Measurements from ENCODE around the gene TPTE2.
"Not testable (repeated sequence)": the region's sequence is repeated elsewhere in the genome, so short reads cannot be mapped to it uniquely, and the experiment has no call there.

TPTE2 gene

DNA sequence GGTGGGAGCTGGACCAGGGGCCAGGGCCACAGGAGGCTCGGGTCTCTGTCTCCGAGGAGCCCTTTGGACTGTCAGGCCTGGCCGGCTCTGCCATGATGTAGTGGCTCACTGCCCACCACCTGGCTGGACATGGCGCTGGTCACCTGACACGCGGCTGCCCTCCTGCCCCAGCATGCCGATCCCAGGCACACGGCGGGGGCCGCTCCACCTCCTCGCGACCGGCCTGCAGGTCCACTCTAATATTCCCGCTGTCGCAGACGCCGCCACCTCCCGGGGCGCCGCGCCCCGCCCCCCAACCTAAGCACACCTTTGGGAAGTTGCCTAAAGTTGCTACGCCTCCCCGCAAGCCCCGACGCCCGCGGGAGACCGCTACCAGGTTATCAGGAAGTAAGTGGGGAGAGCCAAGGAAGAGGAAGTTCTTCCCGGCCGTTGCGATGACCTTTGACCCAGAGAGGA lies at the start of gene TPTE2:
Gene TPTE2 (minus strand): TSS at position 406 of the 456 bp plus-strand sequence. CDS start 58,298 bp downstream, outside the sequence.
- in situ Hi-C loops (cut with HindIII; ENCODE audit: low sequenced_read_pairs) = not testable (repeated sequence)

DNA sequence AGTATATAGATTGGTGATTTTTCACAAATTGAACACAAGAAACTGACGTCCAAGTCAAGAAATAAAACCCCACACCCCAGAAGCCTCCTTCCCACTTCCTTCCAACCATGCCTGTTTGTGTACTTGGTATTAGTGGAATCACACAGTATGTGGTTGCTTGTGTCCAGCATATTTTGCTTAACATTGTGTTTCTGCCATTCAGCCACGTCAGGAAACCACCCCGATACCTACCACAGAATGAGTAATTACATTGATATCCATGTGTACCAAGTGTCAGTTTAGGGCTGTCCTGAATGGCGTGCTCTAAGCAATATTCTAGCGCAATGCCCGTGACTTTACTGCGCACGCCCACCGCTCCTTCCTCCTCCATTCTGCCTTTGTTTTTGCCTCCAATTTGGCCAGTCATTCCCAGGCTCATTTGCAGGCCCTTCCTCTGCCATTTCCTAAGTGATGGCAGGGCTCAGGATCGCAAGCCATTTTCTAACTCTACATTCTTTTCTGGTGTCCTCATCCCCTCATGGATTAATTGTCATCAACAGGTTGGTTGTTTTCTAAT lies 46.3 kb upstream of the TPTE2 start:
- in situ Hi-C loops (cut with HindIII; ENCODE audit: low sequenced_read_pairs) = no loop called here

DNA sequence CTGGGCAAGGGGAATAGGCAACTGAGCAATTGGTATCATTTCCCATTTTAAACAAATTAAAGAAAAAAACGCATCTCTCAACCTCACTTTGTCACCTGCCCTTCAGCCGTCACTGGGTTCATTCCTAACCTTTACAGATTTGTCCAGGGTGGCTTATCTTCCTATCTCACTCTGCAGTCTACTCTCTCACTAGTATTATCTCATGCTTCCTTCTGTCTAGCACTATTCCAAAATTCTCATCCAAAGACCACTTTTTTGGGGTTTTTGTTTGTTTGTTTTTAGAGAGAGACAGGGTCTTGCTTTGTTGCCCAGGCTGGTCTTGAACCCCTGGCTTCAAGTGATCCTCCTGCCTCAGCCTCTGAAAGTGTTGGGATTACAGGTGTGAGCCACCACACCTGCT lies 45.4 kb upstream of the TPTE2 start:
- in situ Hi-C loops (cut with HindIII; ENCODE audit: low sequenced_read_pairs) = no loop called here

DNA sequence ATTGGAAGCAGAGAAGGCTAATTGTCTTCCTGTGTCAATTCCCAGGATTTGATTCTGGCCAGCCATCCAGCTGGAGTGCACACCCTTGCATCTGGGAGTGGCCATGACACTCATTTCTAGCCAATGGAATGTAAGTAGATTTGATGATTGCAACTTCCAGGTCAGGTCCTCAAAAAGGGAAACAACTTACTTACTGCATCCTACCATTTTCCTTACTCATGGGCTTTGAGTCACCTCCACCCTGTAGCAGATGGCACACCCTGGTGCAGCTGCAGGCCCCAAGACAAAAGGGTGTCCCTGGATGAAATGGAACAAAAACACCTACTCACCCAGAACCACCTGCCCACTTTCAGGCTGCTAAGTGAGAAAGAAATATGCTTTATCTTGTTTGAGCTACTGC lies 44.8 kb upstream of the TPTE2 start:
- in situ Hi-C loops (cut with HindIII; ENCODE audit: low sequenced_read_pairs) = no loop called here

DNA sequence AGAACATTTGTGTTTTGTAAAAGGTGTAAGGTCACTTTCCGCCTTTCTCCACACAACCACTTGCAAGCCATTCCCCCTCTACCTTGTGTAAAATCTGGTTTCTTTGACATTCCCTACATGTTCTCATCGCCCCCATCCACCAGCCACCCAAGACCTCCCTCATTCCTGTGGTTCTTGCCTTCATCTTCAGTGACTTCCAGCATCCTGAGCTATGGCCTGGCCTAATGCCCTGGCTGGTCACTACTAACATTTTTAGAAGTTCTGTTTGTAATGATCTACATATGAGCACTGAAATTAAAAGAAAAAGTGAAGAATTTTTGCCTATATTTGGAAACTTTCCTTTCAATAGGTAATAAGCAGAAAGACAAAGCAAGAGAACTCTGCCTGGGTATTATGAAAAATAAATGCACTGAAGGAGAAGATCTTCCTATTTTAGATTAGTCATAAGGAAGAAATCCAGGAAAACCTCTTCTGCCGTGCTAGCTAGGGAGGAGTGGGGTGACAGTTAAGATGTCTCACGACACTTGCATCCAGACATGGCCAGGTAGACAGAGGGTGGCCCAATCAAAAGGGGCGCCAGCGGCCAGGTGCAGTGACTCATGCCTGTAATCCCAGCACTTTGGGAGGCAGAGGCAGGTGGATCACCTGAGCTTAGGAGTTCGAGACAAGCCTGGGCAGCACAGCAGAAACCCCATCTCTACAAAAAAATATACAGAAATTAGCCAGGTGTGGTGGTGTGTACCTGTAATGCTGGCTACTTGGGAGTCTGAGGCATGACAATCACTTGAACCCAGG lies 44.0 kb upstream of the TPTE2 start:
- in situ Hi-C loops (cut with HindIII; ENCODE audit: low sequenced_read_pairs) = no loop called here

DNA sequence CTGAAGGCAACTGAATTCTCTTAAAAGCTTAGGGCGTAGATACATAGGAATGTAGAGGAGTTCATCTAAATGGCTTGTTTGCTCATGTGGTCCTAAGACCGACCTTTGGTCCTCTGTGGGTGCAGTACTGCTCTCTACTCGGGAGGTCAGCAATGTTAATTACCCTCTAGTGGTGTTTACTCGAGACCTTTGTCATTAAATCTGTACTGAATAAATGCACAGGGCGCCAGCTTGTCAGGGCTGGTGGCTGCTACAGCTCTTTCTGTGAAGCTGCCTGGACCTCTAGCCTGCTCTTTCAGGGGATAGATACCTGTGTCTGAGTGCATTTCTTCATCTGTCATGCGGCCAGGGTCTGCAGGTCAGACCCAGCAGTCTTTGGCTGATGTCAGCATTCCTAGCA lies 43.0 kb upstream of the TPTE2 start:
- in situ Hi-C loops (cut with HindIII; ENCODE audit: low sequenced_read_pairs) = no loop called here

DNA sequence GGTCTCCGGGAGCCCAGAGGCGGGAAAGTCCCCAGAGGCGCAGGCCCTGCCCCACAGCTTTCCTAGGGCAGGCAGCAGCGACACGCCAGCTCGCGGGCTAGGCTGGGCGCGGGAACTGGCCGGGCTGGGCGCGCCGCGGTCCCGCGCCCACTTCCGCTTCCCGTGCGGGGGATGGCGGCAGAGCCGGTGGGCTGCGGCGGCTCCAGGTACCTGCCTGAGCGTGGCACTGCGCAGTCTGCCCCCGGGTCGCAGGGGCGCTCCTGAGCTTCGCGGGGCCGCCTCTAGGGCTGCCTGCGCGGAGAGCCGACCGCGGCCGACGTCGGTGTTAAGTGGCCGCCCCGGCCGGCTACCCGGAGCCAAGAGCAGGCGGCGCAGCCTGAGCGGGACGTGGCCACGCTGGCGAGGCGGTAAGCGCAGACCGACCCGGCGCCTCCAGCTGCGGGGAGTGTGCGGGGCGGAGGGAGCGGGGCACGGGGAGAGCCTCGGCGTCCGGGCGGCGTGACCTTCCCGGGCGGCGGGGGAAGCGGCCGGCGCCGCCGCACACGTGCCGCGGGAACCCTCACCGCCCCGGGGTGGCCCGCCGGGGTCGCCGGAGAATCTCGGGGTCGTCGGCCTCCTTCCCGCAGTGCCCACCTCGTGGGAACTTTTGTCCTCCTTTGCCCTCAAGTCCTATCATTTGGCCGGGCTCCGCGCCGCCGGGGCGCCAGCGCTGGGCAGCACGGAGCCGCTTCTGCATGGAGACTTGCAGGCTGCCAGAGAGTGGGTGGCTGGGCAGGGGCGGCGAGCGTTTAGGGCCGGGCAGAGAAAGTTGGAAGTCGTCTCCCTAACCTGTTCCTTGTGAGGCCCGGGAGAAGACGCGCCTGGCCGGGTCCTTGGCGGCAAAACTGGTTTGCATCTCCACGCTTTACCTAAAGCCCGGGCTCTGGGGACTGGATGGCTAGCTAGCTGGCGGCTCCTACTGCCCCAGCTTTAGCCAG lies 40.7 kb upstream of the TPTE2 start:
- in situ Hi-C loops (cut with HindIII; ENCODE audit: low sequenced_read_pairs) = no loop called here

DNA sequence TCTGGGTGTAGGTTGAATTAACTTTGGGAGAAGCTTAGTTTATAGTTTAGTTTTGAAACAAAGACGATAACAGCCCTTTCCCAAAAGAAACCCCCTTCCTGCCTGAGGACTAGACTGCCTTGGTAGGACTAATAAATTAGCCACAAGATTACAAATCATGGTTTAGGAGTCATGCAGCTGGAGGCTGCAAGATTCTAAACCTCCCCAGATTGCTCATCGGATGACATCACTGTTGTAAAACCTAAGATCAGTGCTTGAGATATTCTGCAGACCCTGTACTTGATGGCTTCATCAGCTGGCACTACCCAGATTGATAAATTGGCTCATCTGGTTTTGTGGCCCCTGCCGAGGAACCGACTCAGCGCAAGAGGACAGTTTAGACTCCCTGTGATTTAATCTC lies 36.2 kb upstream of the TPTE2 start:
- in situ Hi-C loops (cut with HindIII; ENCODE audit: low sequenced_read_pairs) = no loop called here

DNA sequence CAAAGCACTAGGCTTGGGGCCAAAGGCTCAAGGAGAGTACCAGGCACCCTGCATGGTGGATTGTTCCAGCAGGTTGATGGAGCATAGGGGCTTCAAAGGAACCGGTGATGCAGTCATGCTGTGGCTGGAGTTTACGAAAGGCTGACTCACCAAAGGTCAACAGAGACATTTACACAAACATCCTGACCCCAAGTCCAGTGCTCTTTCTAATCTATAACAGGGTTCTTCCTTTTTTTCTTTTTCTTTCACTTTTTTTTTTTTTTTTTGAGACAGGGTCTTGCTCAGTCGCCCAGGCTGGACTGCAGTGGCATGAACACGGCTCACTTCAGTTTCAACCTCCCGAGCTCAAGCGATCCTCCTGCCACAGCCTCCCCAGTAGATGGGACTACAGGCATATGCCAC lies 35.6 kb upstream of the TPTE2 start:
- in situ Hi-C loops (cut with HindIII; ENCODE audit: low sequenced_read_pairs) = no loop called here

DNA sequence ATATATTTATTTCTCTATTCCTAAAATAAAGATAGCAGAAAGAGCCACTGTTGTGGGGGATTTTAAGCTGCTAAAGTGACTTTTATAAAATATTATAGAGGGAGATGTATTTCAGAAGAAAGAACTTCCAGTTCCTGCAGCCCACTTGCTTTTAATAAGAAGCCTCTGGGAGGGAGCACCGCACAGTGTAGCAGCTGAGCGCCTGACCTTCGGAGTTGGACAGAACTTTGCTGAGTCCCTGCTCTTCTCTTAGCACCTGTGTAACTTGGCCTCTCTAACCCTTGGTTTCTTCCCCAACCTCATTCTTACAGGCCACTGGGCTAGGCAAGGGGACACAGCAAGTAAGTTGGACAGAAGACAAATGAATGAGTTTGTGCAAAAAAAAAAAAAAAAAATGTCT lies 34.8 kb upstream of the TPTE2 start:
- in situ Hi-C loops (cut with HindIII; ENCODE audit: low sequenced_read_pairs) = no loop called here

DNA sequence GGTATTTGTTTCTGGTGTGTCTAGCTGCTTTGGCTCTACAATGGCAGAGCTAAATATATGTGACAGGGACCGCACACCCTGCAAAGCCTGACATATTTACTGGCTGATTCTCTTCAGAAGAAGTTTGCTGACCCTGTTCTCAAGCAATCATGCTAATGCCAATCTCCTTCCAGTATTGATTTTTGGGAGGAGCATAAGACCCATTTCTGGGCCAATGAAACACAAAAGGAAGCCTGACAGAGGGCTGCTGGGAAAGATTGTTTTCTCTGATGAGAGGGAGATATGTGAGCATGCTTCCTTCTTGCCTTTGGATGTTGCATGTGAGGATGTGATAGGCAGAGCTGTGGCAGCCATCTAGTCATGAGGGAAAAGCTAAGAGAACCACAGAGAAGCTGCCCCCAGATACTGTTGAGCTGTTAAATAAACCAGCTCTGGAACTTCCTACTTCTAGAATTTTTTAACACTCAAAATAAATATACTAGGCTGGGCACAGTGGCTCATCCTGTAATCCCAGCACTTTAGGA lies 31.4 kb upstream of the TPTE2 start:
- in situ Hi-C loops (cut with HindIII; ENCODE audit: low sequenced_read_pairs) = no loop called here

DNA sequence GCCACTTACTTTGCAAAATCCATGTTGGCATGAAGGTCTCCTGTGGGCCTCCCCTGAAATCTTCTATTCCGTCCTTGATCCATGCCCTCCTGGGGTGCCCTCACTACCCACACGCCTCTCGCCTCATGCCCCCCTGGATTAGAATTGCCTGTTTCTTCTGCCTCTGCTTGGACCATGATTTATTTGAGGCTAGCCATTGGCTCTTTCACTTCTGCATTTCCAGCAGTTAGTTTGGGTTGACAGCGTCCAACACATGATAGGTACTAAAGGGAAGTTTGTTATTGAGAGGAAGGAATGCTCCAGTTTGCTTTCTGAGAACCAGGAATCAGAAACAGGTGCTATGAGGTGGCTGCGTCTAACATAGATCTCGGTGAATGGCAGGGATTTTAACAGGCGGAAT lies 30.5 kb upstream of the TPTE2 start:
- in situ Hi-C loops (cut with HindIII; ENCODE audit: low sequenced_read_pairs) = no loop called here

DNA sequence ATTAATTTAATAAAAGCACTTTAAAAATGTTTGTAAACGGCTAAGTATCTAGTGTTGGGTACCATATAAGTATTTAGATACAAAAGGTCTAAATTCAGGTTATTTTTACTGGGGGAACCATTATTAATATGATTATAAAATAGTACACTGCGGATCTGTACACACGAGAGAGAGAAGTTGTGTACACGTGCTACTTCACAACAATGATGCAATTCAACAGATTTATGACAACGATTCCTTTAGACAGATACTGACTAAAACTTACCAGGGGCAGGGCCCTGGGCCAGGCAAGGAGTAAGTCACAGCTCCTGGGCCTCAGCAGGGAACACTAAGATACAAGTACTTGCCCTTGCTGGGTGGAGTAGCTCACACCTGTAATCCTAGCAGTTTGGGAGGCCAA lies 29.1 kb upstream of the TPTE2 start:
- in situ Hi-C loops (cut with HindIII; ENCODE audit: low sequenced_read_pairs) = no loop called here

DNA sequence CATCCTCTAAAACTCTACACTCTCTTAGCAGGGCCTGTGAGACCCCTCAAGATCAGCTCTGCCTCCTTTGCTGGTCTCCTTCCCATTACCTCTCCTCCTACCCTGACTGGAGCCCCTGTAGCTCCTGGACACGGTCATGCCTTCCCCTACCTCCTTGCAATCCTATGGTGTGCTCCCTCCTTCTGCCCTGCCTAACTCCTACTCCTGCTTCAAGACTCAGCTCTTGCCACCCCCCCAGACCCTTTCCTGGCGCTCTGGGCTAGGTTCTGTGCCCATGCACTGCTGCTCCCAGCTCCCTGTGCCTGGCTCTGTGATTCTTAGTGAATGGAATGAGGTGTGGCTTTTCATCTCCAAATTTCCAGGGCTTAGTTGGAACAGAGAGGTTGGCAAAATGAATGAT lies 28.0 kb upstream of the TPTE2 start:
- in situ Hi-C loops (cut with HindIII; ENCODE audit: low sequenced_read_pairs) = no loop called here

DNA sequence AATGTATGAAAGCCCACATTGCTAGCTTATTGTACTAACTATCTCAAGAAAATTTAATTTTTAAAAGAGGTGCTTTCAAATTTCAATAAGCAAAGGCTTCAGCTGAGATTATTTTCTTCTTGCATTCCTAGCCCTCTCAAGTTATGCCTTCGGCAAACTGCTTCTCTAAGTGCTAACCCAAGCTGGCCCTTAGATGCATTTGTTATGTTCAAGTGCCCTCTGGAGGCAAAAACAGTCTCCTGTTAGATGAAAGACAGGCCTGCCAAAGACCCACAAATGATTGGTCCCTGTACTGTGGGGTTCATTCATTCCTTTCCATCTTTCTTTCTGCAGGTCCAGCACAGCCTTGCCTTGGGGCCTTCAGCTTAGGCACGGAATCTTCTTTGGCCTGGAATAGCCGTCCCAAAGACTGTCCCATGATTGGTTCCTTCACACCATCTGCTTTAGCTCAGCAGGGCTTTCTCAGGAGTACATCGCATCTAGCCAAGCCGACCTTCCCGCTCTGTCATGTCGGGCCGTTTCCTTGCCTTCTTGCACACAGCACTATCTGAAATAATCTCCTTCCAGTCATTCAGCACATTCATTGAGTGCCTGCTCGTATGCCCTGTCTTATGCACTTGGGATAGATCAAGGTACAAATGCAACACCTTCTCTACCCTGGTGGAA lies 26.4 kb upstream of the TPTE2 start:
- in situ Hi-C loops (cut with HindIII; ENCODE audit: low sequenced_read_pairs) = no loop called here

DNA sequence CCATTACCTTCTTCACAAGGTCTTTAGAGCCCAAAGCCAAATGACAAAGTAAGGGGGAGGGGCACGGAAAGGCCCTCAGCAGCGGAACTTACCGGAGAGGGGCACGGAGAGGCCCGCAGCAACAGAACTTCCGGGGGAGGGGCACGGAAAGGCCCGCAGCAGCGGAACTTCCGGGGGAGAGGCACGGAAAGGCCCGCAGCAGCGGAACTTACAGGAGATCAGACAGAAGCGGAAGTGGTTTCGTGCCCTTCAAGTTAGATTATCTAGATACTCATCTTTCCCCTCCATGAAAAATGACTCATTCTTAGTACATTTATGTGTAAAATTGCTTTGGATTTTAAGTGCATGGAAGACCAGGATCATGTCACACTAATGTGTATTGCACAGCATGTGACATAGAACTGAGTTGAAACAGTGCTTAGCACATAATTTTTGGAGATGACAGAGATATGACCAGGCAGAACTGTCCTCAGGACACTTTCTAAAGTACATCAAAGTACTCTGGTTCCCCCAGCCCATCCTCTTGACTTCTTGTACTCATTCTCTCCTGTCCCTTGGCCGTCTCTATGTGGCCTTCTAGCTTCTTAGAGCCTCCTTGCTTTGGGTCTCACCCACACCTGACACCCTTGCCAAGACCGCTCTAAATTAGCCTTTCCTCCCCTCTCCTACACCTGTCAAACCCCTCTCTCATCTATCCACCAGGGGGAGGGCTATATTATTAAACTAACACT lies 25.7 kb upstream of the TPTE2 start:
- in situ Hi-C loops (cut with HindIII; ENCODE audit: low sequenced_read_pairs) = no loop called here

DNA sequence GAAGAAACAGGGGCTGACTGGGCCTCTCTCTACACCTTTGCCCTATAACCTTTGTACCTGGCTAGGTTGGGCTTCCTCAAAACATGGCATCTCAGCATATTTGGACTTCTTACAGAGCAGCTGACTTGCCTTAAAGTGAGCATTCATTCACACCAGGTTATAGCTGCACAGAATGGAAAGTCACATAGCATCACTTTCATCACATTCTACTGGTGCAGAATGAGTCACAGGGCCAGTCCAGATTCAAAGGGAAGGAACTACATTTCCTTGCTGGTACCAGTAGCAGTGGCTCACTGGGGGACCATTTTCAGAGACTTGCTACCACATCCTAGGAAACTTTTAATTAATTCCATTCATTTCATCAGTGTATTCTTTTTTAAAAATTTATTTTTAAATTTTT lies 20.3 kb upstream of the TPTE2 start:
- in situ Hi-C loops (cut with HindIII; ENCODE audit: low sequenced_read_pairs) = no loop called here

DNA sequence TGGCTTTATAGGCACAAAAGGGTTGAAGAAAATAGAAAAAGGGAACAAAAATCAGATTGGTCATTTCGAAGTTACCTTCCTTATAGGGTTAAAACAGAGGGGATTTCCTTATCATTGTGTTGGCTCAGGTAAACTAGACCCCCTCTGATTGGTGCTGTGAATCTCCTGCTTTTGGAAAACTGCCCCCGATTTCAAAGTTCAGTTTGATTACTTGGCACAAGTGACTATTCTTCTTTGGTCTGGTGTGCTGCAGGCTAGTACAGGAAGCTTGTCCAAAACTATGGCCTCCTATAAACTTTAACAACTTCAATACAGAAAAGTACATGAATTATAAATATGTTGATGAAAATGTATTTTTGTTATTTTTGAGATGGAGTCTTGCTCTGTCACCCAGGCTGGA lies 13.9 kb upstream of the TPTE2 start:
- in situ Hi-C loops (cut with HindIII; ENCODE audit: low sequenced_read_pairs) = no loop called here

DNA sequence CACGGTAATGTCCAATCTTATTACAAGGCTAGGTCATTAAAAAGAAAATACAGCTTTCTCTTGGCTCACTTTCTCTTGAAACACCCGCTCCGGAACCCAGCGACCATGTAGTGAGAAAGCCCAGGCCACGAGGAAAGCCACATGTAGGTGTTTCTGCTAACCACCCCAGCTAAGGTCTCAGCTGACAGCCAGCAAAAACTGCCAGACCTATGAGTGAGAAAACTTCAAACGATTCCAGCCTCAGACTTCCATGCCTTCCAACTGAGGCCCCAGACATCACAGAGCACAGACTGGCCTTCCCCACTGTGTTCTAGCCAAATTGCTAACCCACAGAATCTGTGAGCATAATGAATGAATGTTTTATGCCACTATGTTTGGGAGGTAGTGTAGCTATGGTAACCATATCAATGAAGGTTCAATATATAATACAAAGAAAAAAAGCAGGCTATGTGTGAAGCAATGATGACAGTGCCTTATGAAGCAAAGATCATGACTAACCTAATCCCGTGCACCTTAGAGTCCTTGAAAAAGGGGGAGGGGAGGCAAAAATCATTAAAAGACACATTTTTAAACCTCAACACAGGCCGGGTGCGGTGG lies 11.9 kb upstream of the TPTE2 start:
- in situ Hi-C loops (cut with HindIII; ENCODE audit: low sequenced_read_pairs) = no loop called here

DNA sequence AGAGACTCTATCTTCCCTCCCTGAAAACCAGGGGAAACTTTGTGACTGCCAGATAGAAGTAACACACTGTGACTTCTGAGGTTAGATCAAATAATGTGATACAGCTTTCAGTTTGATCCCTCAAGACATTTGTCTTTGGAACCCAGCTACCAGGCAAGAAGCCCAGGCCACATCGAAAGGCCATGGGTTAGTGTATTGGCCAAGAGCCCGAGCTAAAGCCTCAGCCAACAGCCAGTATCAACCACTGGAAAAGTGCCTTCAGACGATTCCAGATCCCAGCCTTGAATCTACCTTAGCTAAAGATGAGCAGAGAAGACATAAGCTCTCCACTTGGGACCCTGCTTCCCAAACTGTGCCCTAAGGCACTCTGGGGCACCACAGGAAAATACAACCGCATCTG lies 10.9 kb upstream of the TPTE2 start:
- in situ Hi-C loops (cut with HindIII; ENCODE audit: low sequenced_read_pairs) = no loop called here
